Caki2 (cell line): ENCODE measurements around the gene SERINC2. TPM values are rescaled to one million over a fixed set of nuclear protein-coding genes. Genes with fewer than 3 reads are reported as not detected.
A peak's percentile ranks its signal among the peaks of the same experiment; 100 is the strongest.

Experiments used
- DNase-seq: peaks from one replicate; pipeline ENCODE4 v3.0.0-alpha.2; 2015; ENCODE audit warnings: low read depth
- in situ Hi-C: cut with HindIII; loops from 2 replicates; pipeline ENCODE4 v1.10.0; 2016; ENCODE audit warnings: low sequenced_read_pairs, low pct_unique_long_range_greater_than_20kb, mixed read lengths
- total RNA-seq: library from RNA; depleted of rRNA; stranded (reverse); fragments of >200 nt; shearing (Covaris generic); gene quantifications from 2 replicates; pipeline ENCODE4 v1.2.3, GENCODE V29; 2014; ENCODE audit warnings: low replicate concordance; rRNA removed

SERINC2 gene
- total RNA-seq, result 7.1 and 13.3 TPM in 2 replicates

GRCh38 chr1:31412732-31413404, at the start of gene SERINC2:
Gene SERINC2, plus strand, starts transcription at chr1:31413213. Its CDS starts 53 bp downstream, at chr1:31413266.
- no peak for DNase-seq
- in situ Hi-C loops, result no loop called here

DNA sequence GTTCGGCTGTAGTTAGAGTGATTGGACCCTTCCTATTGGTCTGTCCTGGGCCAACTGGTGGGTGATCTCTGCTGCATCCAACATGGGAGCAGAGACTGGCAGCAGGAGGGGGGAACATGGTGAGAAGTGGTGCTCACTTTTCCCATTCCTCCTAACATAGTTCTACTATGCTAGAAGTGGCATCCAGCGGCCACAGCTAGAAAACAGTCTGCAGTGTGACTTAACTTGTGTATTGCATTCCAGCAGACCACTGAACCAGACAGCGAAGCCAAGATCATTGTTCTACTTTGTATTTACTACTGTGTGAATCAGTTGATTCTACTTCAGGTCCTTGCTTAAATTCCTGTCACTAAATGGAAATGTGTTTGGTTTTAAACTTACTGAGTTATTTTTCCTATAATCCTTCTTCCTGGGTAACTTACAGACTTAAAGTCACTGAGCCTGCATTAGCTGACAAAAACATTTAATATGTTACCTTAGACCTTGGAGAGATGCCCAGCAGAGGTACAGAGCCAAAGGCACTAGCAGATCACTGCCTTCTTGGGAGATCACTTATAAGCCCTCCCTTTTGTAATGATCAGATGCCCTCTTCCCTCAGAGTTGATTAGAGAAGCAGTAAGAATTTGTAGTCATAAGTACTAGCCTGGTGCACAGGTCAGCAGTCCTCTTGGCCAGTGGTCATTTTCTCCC, 48.3 kb upstream of the SERINC2 start:
- peak; percentile 72 for DNase-seq
- in situ Hi-C loops, result no loop called here

- no peak for DNase-seq
- in situ Hi-C loops, result no loop called here
These were observed 46.2 kb upstream of the SERINC2 start for GRCh38 chr1:31366796-31367195.

DNA sequence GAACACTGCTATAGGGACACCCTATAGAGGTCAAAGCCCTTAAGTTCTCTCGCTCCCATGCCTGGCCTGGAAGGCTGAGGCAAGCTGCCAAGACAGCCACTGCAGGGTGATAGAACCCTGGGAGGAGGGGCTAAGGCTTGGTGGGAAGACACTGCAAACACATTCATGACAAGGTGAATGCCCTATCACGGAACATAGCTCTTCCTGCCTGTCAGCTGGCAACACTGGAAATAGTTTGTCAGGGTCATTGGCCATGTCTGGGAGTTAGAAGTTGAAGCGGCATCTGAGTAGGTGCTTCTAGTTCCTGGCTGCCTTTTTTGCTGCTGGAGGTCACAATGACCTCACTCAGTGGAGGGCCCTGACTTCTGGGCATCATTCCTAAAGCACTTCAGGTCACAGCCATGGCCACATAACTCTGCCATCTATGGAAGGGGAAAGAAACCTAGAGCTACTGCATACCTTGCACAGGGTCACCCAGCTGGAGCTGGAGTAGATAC, 44.4 kb upstream of the SERINC2 start:
- DNase-seq, result no peak
- in situ Hi-C loops, result no loop called here

DNA sequence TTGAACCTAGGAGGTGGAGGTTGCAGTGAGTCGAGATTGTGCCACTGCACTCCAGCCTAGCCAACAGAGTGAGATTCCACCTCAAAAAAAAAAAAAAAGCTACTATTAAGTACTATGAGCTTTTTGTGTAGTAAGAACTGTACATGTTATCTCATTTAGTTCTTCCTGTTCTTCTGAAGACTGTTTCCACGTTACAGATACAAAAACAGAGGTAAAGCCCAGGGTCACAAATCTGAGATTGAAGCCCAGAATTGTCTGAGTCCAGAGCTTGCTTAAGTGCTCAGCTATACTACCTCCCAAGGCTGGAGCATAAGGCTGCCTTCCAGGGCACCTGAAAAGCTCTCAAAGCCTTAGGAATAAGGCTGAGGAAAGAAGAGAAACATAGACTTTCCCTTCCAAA, 43.0 kb upstream of the SERINC2 start:
- in situ Hi-C loops, result no loop called here
- DNase-seq, result no peak

DNA sequence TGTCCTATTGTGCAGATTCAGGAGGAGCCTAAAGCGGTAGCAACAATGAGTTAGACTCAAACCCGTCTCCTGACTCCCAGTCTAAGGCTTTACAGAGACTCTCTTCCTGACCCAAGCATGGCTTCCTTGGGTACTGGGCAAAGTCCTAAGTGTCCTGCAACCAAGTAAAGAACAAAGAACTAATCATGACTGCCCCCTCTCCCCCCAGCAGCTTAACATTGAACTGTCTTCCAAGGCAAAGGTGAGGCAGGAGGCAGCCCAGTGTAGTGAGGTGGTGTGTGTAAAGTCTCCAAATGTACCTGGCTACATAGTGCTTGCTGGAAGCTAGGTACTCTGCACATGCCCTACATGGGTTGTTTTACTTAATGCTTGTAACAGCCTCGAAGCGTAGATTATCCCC, 42.4 kb upstream of the SERINC2 start:
- no peak for DNase-seq
- in situ Hi-C loops, result no loop called here

DNA sequence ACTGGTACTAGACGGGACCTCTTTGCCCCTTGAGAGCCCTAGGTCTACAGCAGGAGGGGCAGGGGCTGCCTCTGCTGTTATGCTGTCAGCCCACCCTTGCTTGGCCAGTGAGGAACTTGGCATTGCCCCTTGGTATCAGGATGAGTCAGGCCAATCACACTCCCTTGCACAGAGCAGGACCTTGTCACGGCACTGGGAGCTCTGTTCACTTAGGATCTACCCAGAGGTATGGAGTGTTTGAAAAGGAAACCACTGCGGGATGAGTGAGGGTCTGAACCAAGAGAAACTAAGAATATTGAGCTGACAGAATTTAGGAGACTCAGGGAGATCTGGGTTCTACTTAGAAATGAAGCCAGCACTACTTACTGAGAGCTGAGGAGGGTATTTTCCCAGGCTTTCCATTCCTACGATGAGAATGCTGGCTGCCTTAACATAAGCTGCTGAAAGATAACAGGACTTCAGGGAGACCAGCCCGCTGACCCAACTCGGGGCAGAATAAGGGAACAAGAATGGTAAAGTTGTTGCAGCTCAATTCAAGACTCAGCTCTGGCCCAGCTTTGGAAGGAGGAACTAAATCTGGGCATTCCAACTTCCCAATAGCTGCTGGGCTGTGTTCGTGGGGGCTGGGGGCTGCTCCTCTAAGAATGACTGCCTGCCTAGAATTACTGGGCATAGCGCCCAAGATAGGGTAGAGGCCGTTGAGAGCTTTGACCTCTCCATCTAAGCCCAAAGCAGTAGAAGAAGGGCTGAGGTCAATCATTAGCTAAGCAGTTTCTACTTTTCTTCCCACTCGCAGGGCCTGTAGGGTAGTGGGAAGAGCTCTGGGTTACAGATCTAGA, 41.7 kb upstream of the SERINC2 start:
- in situ Hi-C loops, result no loop called here
- DNase-seq, result no peak

DNA sequence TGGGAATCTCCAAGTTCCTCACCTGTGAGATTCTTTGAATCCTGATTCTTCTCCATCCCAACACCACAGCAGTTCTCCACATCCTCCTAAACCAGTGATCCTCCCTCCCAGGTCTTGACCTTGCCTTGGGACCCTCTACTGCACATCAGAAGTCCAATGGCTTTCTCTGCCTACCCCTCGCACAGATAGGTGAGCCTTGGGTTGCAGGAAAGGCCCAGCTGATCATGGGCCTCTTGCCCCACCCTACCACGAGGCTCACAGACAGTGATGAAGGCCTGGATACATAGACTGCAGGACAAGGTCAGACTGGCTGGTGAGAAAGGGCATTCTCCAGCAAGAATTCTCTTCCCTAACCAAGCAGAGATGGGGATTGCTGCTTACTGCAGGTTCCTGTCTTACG, 41.0 kb upstream of the SERINC2 start:
- in situ Hi-C loops, result no loop called here

DNA sequence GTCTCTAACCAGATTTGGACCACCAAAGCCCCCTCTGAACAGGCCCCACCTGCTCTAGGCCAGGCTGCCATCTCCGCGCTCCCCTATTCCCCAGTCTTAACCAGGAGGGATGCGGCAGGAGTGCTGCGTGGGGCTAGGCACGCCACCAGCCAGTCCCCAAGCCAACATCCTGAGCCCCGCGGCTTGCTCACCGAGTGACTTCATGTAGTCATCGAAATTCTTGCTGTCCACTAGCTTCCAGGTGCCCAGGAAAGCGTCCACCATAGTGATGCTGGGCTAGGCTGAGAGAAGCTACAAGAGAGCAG, 40.3 kb upstream of the SERINC2 start:
- in situ Hi-C loops, result no loop called here
- DNase-seq, result no peak

More for the DNA sequence above, 41.0 kb upstream of the SERINC2 start:
- DNase-seq, result no peak

- no peak for DNase-seq
- in situ Hi-C loops, result no loop called here
These were observed 39.7 kb upstream of the SERINC2 start, which contains the start of gene FABP3 for GRCh38 chr1:31373056-31373896. Gene FABP3, minus strand, starts transcription at chr1:31373076. Its CDS starts 62 bp downstream, at chr1:31373014.

GRCh38 chr1:31373897-31374486, 39.0 kb upstream of the SERINC2 start:
- in situ Hi-C loops, result no loop called here
- DNase-seq, result no peak

DNA sequence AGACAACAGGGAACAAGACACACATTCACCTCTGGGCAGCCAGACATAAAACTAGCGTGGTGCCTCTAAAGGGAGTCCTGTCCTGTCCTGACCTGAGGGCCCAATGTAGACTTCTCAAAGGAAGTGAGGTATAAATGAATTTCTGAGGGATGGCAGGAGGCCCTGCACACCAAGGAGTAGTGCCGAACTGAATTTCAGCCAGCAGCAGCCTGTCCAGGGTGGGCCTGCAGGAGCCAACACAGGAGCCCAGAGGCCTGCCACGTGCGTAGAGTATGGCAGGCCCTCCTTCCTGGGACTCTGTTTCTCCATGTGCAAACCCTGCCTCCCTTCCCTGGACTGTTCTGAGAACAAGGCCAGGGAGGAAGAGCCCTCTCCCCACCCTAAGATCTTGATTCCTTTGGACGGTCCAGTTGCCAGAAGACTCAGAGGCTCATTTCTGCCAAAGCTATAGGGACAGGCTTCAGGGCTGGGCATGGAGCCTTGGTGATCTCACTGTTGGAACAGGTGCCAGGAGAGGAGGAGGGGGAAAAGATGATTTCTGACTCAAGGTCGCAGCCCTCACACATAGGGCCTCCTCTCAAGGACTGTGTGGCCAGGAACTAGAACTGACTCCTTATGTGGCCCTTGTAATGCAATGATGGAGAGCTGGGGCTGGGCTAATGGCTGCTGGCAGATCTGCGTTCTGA, 38.4 kb upstream of the SERINC2 start:
- DNase-seq, result no peak
- in situ Hi-C loops, result no loop called here

DNA sequence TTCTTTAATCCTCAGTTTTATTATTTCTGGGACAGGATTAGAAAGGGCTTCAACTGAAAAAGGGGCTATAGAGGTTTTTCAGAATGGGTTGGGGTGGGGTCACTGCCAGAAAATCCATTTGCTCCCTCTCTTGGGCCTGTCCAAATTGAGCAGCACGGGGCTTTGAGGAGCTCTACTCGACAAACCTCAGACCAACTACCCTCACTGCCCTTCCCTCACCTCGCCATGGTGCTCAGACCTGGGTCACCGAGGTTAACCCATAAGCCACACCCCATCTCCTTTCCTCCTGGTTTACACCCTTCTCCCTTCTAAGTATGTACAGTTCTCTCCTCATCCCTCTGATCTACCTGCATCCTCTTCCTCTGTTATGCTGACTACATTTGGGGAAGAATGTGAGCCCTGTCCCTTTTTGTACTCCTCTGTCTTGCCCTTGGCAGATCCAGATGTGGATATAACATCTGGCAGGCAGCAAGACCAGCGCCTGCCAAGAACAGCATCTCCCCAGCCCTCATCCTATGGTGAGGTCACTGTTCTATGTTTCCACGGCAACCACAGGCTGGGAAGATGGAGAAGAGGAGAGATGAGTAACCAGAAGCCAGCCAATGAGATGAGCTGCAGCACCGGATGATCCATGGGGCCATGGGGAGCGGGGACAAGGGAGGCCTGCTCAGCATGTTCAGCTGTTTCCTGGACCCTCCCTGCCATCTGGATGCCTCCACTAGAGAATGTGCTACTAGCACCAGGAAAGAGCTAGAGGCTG, 36.5 kb upstream of the SERINC2 start:
- DNase-seq, result peak; percentile 78
- in situ Hi-C loops, result no loop called here

DNA sequence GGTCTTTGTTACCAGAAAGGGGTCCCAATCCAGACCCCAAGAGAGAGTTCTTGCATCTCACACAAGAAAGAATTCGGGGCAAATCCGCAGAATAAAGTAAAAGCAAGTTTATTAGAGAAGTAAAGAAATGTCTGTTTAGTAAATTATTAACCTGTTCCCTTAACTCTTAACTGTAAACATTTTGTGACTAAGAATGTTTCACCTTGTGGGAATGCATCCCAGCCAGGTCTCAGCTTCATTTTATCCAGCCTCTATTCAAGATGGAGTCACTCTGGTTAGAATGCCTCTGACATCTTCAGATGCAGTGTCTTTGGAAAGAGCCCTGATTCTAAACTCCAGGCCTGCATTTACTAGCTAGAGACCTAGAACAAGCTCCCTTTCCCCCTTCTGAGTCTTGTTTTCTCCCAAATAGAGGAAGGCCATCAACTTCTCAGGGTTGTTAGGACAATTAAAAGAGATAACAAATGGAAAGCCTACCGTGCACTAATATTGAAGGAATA, 35.6 kb upstream of the SERINC2 start:
- in situ Hi-C loops, result no loop called here
- DNase-seq, result peak; percentile 16

DNA sequence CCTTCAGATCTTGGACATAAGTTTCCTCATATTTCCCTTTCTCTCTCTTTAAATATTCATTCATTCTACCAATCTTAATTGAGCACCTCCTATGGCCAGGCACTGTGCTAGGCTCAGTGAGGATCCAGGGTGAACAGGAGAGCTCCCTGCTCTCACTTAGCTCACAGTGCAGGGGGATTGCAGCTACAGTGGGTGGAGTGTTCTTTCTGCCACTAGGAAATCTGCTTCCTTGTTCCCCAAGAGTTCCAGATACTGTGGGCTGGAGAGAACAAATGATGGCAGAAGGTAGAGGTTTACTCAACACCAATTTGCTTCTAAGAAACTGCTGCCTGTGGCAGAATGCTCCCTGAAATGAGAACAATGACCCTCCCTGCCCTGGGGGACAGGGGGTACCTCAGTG, 35.0 kb upstream of the SERINC2 start:
- in situ Hi-C loops, result no loop called here
- no peak for DNase-seq

- in situ Hi-C loops, result no loop called here
- no peak for DNase-seq
These were observed 32.8 kb upstream of the SERINC2 start for GRCh38 chr1:31380181-31380580.
